Skeletal muscle cell (primary cell): ENCODE data around the gene KHNYN.
"Not testable (repeated sequence)": the region's sequence is repeated elsewhere in the genome, so short reads cannot be mapped to it uniquely, and the experiment has no call there.

Source experiments
- DNase-seq: peaks from one replicate; pipeline ENCODE4 v3.0.0-alpha.2; 2010; ENCODE audit warnings: low read depth
- H3K4me3 ChIP-seq: 2 replicates; pipeline ENCODE4 v1.5.1; 2011; ENCODE audit warnings: low read depth, mild to moderate bottlenecking, control low read depth, low read length, moderate library complexity

Gene KHNYN

GRCh38 chr14:24435192-24435810 lies 5.5 kb downstream of the KHNYN start:
- no peak overlapping the region for H3K4me3 ChIP-seq
- DNase-seq = no peak

- DNase-seq = no peak
Observed at GRCh38 chr14:24435998-24436354, 6.2 kb downstream of the KHNYN start.

GRCh38 chr14:24436355-24437019 lies 6.7 kb downstream of the KHNYN start:
- peak; percentile 49 for DNase-seq
- no peak overlapping the region for H3K4me3 ChIP-seq

More at GRCh38 chr14:24435998-24436354, 6.2 kb downstream of the KHNYN start:
- H3K4me3 ChIP-seq = no peak overlapping the region

GRCh38 chr14:24437020-24437735 lies 7.4 kb downstream of the KHNYN start:
- H3K4me3 ChIP-seq = no peak overlapping the region
- DNase-seq = no peak

GRCh38 chr14:24437736-24438067 lies 7.9 kb downstream of the KHNYN start:
- DNase-seq = no peak
- H3K4me3 ChIP-seq = no peak overlapping the region

- DNase-seq = no peak
- no peak overlapping the region for H3K4me3 ChIP-seq
Observed at GRCh38 chr14:24438223-24439097, 8.7 kb downstream of the KHNYN start.

- DNase-seq = no peak
Observed at GRCh38 chr14:24439257-24439656, 9.5 kb downstream of the KHNYN start.

GRCh38 chr14:24439830-24440605 lies 10.3 kb downstream of the KHNYN start:
- no peak for DNase-seq
- no peak overlapping the region for H3K4me3 ChIP-seq

More at GRCh38 chr14:24439257-24439656, 9.5 kb downstream of the KHNYN start:
- H3K4me3 ChIP-seq = no peak overlapping the region

- DNase-seq = no peak
- no peak overlapping the region for H3K4me3 ChIP-seq
Observed at GRCh38 chr14:24440606-24441399, 11.0 kb downstream of the KHNYN start.

- no peak for DNase-seq
- peak overlapping the region; percentile 83 for H3K4me3 ChIP-seq
Observed at GRCh38 chr14:24441485-24441884, 11.7 kb downstream of the KHNYN start.

GRCh38 chr14:24441904-24442239 lies 12.1 kb downstream of the KHNYN start:
- no peak for DNase-seq
- peak overlapping the region; percentile 83 for H3K4me3 ChIP-seq

GRCh38 chr14:24442240-24443052 lies 12.7 kb downstream of the KHNYN start, which contains the start of gene SDR39U1:
TSS of gene SDR39U1 (minus strand) at chr14:24442776. CDS start at chr14:24442769, 7 bp downstream.
- DNase-seq = peak; percentile 95
- H3K4me3 ChIP-seq = peak within 1 kb of the TSS; percentile 83

GRCh38 chr14:24443053-24443665 lies 13.4 kb downstream of the KHNYN start:
- no peak for DNase-seq
- H3K4me3 ChIP-seq = peak overlapping the region; percentile 83

GRCh38 chr14:24450828-24451227 lies 21.1 kb downstream of the KHNYN start:
- DNase-seq = not testable (repeated sequence)

GRCh38 chr14:24456980-24457379 lies 27.2 kb downstream of the KHNYN start:
- no peak for DNase-seq
- no peak overlapping the region for H3K4me3 ChIP-seq

More at GRCh38 chr14:24450828-24451227, 21.1 kb downstream of the KHNYN start:
- not testable (repeated sequence) for H3K4me3 ChIP-seq

GRCh38 chr14:24458736-24459135 lies 29.0 kb downstream of the KHNYN start:
- no peak for DNase-seq

GRCh38 chr14:24459331-24459730 lies 29.6 kb downstream of the KHNYN start:
- H3K4me3 ChIP-seq = no peak overlapping the region
- DNase-seq = no peak

More at GRCh38 chr14:24458736-24459135, 29.0 kb downstream of the KHNYN start:
- no peak overlapping the region for H3K4me3 ChIP-seq
